Kidney epithelial cell (primary cell): ENCODE measurements around the gene TMC8. TPM values are rescaled to one million over a fixed set of nuclear protein-coding genes. Genes with fewer than 3 reads are reported as not detected.

ENCODE experiments used
- DNase-seq: peaks from one replicate; pipeline ENCODE4 v3.0.0-alpha.2; 2010; ENCODE audit warnings: low read depth
- H3K27me3 ChIP-seq: 2 replicates; pipeline ENCODE4 v1.6.0; 2011; ENCODE audit warnings: low read length; ENCODE audit not compliant: control insufficient read depth, insufficient read depth
- H3K36me3 ChIP-seq: 2 replicates; pipeline ENCODE4 v1.5.1; 2011; ENCODE audit warnings: low read length; ENCODE audit not compliant: control insufficient read depth, insufficient read depth
- H3K4me3 ChIP-seq: 2 replicates; pipeline ENCODE4 v1.5.1; 2011; ENCODE audit warnings: low read depth, mild to moderate bottlenecking, control low read depth, low read length
- total RNA-seq: library from RNA; depleted of rRNA; stranded (reverse); fragments of >200 nt; gene quantifications from 2 replicates; pipeline ENCODE4 v1.2.3, GENCODE V29; 2015
- TF ChIP-seq, protein P1 (sequence below): IDR thresholded peaks from 2 replicates; pipeline ENCODE4 v1.5.1; 2011; ENCODE audit warnings: mild to moderate bottlenecking, moderate library complexity, low read length, control low read depth, inconsistent platforms; ENCODE audit not compliant: insufficient read depth, poor library complexity, severe bottlenecking

TMC8 gene
- total RNA-seq, 1 donor from 2014 or later, result 6.4 TPM

GRCh38 chr17:78107457-78107856 is 23.1 kb upstream of the TMC8 start:
- H3K27me3 ChIP-seq, result no peaks in the 10 kb centered on the region
- H3K36me3 ChIP-seq, result no peaks in the 10 kb centered on the region
- no peak for DNase-seq
- H3K4me3 ChIP-seq, result no peak overlapping the region
- TF ChIP-seq, protein P1, sequence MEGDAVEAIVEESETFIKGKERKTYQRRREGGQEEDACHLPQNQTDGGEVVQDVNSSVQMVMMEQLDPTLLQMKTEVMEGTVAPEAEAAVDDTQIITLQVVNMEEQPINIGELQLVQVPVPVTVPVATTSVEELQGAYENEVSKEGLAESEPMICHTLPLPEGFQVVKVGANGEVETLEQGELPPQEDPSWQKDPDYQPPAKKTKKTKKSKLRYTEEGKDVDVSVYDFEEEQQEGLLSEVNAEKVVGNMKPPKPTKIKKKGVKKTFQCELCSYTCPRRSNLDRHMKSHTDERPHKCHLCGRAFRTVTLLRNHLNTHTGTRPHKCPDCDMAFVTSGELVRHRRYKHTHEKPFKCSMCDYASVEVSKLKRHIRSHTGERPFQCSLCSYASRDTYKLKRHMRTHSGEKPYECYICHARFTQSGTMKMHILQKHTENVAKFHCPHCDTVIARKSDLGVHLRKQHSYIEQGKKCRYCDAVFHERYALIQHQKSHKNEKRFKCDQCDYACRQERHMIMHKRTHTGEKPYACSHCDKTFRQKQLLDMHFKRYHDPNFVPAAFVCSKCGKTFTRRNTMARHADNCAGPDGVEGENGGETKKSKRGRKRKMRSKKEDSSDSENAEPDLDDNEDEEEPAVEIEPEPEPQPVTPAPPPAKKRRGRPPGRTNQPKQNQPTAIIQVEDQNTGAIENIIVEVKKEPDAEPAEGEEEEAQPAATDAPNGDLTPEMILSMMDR, result no peak

- Histone ChIP-seq H3K36me3 (no peaks in the 10 kb centered on the region), H3K27me3 (no peaks in the 10 kb centered on the region)
- DNase-seq, result no peak
Observed at GRCh38 chr17:78107976-78108725, 22.4 kb upstream of the TMC8 start.

GRCh38 chr17:78108726-78109488 is 21.7 kb upstream of the TMC8 start:
- DNase-seq, result no peak
- Histone ChIP-seq H3K36me3 (no peaks in the 10 kb centered on the region), H3K4me3 (no peak overlapping the region), H3K27me3 (no peaks in the 10 kb centered on the region)
- TF ChIP-seq, protein P1, result no peak

More at GRCh38 chr17:78107976-78108725, 22.4 kb upstream of the TMC8 start:
- TF ChIP-seq, protein P1, result no peak
- no peak overlapping the region for H3K4me3 ChIP-seq

GRCh38 chr17:78109489-78109761 is 21.1 kb upstream of the TMC8 start:
- Histone ChIP-seq H3K4me3 (no peak overlapping the region), H3K27me3 (no peaks in the 10 kb centered on the region), H3K36me3 (no peaks in the 10 kb centered on the region)
- TF ChIP-seq, protein P1, result no peak
- no peak for DNase-seq

DNA sequence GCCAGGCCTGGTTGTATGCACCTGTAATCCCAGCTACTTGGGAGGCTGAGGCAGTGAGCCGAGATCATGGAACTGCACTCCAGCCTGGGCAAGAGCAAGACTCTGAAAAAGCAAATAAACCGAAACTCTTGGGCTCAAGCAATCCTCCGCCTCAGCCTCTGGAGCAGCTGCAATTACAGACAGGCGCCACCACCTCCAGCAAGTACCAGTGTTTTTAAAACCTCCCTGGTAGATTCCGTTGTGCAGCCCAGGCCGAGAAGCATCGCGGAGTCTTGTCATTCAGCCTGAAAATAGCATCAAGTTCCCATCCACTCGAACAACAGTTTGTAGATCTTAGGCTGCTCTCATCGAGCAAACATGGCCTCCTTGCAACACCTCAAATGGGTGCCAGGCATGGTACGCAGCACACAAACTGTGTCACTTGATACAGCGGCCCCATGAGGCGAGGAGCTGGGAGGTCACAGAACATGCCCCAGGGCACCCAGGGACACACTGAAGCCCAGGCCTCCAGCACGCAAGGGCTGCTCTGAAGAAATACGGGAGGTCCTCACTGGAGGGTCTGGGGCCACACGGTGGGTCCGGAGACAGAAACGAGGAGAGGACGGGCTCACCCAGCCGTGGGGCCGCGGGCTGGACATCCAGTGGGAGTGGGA is 20.1 kb upstream of the TMC8 start:
- TF ChIP-seq, protein P1, result no peak
- H3K4me3 ChIP-seq, result no peak overlapping the region
- no peaks in the 10 kb centered on the region for H3K36me3 ChIP-seq
- no peak for DNase-seq
- H3K27me3 ChIP-seq, result no peaks in the 10 kb centered on the region
